Right ventricle myocardium superior (tissue), 1 donor: Measurements from ENCODE around the gene AGPAT1. TPM values are rescaled to one million over a fixed set of nuclear protein-coding genes. Genes with fewer than 3 reads are reported as not detected.
A peak's percentile ranks its signal among the peaks of the same experiment; 100 is the strongest.
"Not testable (repeated sequence)": the region's sequence is repeated elsewhere in the genome, so short reads cannot be mapped to it uniquely, and the experiment has no call there.

Source experiments
- ATAC-seq: fragments of 200-7000 bp; cut with Tn5 transposase; one replicate; pipeline ENCODE4 v1.9.1; 2020; ENCODE audit warnings: mild to moderate bottlenecking; ENCODE audit not compliant: poor library complexity
- DNase-seq: peaks from one replicate; pipeline ENCODE4 v3.0.0-alpha.2; 2020
- intact Hi-C: fragments of 100-400 bp; cut with DNase I; formaldehyde crosslinking; loops from one replicate; pipeline ENCODE4 v1.11.2; 2022
- total RNA-seq: library from RNA; stranded (reverse); fragmentation: NEBNext Ultra II Directional; extraction: Animal tissue kit (Norgen Biotek cat#: 25700); gene quantifications from one replicate; pipeline ENCODE4 v1.2.1, GENCODE V29; 2021
- donor health status: DM: no; HTN: yes; CAD: no; lungs with severe emphysema.

AGPAT1 gene
- total RNA-seq, 1 donor from 2014 or later, result 44.2 TPM

DNA sequence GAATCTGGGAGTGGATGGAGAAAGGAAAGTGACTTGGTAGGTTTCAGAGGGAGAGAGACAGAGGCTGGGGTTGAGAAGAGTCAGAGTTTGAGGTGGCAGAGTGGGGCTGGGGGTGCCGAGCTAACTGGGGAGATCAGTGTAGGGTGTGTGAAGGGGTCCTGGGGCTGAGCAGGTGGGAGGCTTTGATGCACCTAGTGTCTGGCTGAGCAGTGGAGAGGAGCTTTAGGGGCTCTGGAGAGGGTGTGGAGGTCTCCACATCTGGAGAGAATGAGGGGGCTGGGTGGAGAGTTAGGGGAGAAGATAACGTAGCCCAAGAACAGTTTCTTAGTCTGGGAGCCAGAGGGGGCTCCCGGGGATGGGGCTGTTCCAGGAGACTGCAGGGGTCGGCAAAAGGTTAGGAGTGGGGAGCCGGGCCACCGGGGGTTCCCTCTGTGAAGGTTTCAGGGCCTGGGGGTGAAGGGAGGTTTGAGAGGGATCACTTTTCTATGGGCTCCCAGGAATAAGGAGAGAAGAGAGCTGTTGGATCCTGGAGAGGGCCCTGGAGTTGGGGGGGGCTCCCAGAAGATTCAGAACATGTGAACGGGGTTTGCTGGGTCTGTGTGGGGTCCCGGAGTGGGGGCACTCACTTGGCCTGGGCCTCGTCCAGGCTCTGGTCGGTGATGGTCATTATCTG lies 13.3 kb upstream of the AGPAT1 start:
- ATAC-seq (peak; percentile 0), DNase-seq (no peak)
- intact Hi-C loops, result no loop called here

DNA sequence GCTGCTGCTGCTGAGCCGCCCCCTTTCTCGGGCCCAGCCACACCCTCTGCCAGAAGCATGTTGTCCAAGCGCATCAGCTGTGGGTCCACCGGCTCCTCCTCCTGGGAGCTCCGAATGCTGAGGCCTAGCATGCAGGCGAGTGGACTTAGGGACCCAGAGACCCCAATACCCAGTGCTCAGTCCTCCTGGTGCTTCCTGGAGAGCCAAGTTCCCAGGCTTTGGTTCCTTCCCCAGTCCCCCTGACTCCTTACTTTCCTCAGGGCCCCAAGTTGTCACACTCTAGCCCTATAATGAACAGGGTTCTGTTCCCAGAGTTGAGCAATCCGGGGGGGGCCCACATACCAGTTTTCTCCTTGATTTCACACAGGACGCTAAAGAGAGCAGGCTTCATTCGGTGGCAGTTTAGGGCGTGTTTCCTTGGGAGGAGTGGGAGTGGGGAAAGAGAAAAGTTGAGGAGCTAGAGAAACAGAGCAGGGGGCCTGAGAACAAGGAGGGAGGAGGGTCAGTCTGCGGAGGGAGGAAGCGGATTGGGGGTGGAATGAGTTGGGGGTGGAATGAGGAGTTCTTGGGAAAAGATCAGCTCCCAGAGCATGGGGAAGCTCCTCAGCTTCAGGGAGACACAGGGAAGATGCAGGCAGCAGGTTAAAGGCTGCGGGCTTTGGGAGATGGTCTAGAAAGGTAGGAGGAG lies 12.6 kb upstream of the AGPAT1 start:
- intact Hi-C loops, result no loop called here
- ATAC-seq, result no peak
- DNase-seq, result no peak

DNA sequence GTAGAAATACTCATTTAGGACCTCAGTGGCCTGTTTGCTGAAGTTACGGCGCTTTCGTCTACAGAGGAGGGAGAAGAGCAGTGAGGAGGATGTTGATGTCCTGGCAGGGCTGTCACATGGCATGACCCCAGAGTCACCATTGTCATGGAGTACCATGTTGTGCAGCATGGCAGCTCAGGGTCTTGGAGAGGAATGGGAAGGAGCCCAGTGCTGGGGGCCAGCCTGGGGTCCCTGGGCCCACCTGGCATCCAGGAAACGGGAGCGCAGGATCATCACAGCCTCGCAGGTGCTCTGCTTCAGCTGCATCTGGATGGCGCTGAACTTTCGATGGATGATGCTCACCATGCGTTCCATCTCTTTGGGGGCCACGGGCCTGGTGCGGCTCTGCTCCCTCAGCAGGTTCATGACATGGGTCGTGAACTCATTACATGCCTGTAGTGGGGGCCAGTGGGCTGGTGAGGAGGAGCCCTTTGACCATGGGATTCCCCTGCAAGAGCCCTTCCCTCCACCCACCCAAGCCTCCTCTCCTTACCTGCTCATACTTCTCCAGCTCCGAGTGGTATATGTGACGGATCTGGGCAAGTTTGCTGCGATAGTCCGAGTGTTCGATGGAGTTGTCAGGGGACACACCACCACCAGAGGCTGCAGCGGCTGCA lies 12.0 kb upstream of the AGPAT1 start:
- DNase-seq, intact Hi-C loops, ATAC-seq: not testable (repeated sequence)

DNA sequence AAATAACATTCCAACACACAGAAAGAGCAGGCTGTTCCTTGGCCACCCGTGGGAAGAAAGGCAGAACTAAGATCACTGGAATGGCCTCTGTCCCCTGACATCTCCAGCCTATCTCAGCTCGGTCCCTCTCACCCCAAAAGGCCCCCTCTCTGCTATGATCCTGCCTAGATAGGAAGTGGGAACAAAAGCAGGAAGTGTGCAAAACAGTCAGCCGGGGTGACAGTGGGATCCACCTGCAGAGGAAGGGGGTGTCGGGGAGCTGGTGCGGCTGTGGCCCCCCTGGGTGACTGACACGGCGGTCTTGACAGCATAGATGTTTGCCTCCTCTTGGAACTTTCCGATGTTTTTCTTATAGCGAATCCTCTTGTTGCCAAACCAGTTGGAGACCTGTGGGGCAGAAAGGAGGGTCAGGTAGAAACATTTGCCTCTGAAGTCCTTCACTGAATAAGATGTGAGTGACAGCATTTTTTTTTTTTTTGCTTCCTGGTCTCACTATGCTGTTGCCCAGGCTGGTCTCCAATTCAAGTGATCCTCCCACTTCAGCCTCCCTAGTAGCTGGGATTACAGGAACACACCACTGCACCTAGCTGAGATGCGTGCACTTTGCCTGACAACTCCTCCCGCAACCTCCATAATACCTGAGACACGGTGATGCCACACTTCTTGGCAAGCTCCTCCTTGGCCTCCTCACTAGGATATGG lies 11.3 kb upstream of the AGPAT1 start:
- intact Hi-C loops, result no loop called here
- ATAC-seq (no peak), DNase-seq (no peak)

DNA sequence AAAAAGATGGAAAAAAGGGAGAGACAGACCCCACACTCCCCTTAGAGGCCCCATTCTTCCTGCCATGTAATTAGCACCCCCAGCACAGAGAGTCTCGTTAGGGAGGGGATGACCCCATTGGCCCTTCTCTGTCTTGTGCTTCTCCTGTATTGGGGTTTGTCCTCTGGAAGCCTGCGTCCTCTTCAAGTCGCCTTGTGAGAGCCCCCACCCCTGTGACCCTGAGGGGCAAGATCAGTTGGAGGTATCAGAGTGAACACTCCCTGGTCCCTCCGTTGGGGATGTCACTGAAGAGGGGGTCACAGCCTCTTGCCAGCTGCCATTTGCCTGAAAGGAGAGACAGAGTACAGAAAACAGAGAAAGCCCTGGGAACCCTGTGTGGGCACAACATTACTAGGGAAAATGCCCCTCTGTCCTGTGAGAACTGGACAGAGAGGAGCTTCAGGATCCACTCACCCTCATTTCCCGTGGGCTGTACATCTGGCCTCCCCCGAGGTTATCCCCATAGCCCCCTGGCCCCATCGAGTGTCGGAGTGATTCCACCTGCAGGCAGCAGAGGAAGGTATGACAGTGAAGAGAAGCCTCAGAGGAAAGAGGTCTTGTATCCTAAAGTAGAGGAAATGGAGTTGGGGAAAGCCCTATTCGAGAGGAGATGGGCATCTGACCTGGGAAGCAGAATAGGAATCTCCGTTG lies 10.4 kb upstream of the AGPAT1 start:
- ATAC-seq, intact Hi-C loops: not testable (repeated sequence)

DNA sequence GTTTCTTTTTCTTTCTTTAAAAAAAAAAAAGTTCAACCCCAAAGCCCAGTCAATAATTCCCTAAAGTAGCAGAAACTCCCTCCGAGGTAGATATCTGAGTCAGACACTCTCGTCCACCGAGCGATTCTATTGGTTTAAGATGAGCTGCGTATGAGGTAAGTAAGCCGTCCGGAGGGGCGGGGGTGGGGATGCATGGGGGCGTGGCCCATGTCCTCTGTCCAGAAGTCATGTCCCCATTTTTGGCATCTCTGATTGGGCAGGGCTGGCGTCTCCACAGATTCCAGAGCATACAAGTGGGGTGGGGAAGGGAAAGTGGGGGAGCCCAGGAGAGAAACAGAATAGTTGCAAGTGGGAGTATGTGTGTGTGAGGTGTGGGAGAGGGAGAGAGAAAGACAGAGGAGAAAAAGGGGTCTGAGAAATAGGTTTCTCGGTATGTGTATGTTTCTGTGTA lies 9.8 kb upstream of the AGPAT1 start:
- peak; percentile 66 for ATAC-seq
- DNase-seq, result peak; percentile 89
- intact Hi-C loops, result not testable (repeated sequence)

More for the DNA sequence above, 10.4 kb upstream of the AGPAT1 start:
- not testable (repeated sequence) for DNase-seq

DNA sequence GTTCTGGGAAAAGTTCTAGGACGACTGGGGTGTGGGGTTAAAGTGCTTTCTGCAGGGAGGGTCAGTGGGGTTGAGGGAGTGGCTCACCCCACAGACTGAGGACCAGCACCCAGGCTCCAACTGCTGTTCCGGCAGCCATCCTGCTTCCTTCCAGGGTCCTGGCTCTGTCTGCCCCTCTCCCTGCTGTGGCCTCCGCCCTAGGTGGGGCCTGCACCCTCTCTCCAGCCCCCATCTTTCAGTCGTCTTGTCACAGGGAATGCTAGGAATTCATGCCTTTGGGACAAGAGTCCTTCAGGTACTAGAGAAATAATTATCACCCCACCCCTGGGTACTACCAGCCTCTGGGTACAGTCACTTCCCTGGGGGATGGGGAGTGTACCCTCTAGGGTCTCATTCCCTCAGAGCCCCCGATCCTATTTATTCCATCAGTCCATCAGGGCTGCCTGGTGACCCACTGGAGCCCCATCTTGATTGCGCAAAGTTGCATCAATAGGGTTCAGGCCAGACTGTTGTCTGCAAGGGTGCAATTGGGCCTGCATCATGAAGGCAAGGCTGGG lies 8.3 kb upstream of the AGPAT1 start, which contains the start of gene AGER:
AGER (minus strand) TSS at position 170 of the 557 bp plus-strand sequence; CDS start at position 139, 31 bp downstream.
- ATAC-seq (no peak), DNase-seq (no peak)
- intact Hi-C loops, result no loop called here

DNA sequence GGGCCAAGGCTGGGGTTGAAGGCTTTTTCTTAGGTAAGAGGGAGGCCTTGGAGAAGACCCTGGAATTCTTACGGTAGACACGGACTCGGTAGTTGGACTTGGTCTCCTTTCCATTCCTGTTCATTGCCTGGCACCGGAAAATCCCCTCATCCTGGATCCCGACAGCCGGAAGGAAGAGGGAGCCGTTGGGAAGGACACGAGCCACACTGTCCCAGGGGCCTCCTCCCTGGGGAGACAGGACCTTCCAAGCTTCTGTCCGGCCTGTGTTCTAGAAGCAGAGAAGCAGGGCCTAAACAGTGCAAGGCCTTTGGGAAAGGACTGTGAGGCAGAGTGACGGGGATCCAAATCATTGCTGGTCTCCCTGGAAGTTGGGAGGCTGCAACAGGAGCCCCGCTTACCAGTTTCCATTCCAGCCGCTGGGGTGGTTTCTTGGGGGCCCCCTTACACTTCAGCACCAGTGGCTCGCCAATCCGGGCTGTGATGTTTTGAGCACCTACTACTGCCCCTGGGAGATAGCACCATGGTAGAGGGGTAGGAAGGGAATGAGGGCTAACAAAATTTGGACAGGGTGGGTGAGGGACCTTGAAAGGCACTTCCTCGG lies 7.7 kb upstream of the AGPAT1 start:
- intact Hi-C loops, result no loop called here
- no peak for DNase-seq
- no peak for ATAC-seq

DNA sequence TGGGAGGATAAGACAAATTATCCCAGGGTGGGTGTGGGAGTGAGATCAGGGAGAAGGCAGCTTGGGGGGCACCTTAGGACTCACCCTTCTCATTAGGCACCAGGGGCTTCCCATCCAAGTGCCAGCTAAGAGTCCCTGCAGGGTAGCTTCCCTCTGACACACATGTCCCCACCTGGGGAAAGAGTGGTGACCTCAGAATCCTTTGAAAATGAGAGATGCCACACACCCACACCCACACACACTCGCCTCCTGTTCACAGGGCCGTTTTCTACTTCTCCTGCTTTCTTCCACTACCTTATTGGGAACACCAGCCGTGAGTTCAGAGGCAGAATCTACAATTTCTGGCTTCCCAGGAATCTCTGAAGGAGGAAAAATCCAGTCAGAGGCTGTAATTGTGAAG lies 7.1 kb upstream of the AGPAT1 start:
- DNase-seq (no peak), ATAC-seq (no peak)
- intact Hi-C loops, result no loop called here

DNA sequence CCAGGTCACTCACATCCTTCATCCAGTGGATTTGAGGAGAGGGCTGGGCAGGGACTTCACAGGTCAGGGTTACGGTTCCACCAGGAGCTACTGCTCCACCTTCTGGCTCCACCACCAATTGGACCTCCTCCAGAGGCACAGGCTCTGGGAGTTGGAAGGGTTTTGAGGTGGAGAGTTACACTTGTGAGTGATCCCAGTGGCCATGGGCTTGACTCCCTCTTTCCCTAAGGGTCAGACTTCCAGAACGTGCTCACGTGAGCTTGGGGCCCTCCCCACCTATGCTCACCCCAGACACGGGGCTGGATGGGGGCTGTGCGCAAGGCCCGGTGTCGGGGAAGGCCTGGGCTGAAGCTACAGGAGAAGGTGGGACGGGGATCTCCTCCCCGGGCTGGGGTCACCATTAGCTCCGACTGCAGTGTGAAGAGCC lies 6.7 kb upstream of the AGPAT1 start:
- intact Hi-C loops, result no loop called here
- DNase-seq (no peak), ATAC-seq (no peak)

DNA sequence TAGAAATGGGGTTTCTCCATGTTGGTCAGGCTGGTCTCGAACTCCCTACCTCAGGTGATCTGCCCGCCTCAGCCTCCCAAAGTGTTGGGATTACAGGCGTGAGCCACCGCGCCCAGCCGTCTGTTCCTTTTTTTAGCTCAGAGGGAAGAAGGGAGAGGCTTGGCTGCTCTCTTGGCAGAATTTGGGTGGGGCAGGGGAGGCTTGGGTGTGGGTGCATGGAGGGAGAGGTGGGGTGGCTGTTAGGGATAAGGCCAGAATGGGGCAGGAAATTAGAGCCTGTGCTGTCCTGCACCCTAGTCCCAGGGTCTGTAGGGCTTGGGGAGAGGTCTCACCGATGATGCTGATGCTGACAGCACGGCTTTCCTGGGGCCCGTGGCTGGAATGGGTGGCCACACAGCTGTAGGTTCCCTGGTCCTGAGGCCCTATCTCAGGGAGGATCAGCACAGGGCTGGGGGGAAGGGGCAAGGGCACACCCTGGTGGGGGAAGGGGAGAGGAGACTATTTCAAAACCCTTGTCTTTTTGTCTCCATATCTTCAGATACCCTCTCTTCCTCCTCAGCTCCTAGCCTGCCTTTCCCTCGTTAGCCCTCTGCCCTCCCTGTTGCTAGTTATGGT lies 6.1 kb upstream of the AGPAT1 start:
- intact Hi-C loops, result no loop called here
- DNase-seq (no peak), ATAC-seq (no peak)

DNA sequence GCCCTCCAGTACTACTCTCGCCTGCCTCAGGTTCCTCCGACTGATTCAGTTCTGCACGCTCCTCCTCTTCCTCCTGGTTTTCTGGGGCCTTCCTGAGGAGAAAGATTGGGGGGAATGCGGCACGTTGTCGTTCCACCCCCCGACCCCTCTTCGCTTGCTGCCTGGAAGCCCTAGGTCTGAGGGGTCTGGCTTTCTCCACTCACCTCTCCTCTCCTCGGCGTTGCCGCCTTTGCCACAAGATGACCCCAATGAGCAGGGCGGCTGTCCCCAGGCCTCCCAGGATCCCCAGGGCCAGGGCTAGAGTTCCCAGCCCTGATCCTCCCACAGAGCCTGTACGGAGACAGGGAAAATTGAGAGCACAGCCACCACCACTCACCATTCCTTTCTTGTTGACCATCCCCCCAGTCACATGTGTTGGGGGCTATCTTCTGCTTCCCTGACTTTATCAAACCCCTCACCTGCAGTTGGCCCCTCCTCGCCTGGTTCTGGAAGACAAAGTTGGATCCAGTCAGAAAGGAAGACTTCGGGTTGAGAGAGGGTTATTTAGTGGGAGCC lies 5.3 kb upstream of the AGPAT1 start:
- no peak for DNase-seq
- no peak for ATAC-seq
- intact Hi-C loops, result no loop called here

DNA sequence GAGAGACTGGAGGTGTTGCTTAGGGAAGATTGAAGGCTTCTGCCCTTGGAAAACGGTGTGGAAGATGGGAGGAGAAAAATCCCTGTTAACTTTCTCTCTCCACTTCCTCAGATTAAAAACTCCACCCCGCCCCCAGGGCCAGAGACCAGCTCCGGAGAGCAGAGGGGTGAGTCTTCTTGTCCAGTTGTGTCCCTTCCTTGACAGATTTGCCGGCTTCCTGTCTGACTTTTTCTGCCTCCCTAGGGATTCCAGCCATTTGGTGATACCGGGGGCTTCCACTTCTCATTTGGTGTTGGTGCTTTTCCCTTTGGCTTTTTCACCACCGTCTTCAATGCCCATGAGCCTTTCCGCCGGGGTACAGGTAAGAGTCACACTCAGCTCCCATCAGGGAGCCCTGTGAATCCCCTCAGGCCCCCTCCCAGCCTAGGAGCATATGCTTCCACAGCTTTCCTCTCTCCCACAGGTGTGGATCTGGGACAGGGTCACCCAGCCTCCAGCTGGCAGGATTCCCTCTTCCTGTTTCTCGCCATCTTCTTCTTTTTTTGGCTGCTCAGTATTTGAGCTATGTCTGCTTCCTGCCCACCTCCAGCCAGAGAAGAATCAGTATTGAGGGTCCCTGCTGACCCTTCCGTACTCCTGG lies 4.0 kb upstream of the AGPAT1 start:
- no peak for DNase-seq
- ATAC-seq, result no peak
- intact Hi-C loops, result no loop called here

DNA sequence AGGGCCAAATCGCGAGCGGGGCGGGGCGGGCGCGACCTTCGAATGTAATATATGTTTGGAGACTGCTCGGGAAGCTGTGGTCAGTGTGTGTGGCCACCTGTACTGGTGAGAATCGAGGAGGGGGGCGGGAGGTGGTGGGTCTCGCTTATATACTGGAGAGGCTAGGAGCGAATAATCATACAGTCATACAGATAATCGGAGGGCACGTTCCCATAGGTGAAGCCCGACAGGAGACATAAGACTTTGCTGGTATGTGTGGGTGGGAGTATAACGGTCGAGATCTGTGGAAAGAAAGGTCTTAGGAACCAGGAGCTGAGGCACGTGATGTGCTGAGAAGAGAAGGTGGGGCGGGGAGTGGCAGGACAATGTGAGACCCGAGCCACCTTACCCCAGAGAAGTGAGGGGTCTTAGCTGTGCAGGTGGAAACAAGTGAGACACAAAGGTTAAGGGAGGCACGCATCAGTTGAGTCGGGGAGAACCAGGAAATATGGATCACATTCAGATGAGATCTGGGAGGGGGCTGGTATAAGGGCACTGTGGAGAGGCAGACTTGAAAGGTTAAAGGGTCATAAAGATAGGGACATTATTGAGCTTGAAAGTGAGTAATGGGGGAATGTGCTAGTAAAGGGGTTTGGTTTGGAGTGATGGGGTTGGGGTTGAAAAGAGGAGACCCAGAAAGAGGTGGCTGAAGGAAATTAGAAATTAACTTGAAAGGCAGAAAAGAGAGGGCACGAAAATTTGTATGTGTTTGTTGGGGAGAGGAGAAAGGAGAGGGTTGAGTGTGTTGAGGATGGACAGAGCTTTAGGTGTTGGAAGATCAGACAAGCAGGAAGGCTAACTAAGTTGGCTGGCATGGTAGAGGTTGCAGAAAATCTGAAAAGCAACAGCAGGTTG lies 2.9 kb upstream of the AGPAT1 start:
- no peak for DNase-seq
- no peak for ATAC-seq
- intact Hi-C loops, result no loop called here

DNA sequence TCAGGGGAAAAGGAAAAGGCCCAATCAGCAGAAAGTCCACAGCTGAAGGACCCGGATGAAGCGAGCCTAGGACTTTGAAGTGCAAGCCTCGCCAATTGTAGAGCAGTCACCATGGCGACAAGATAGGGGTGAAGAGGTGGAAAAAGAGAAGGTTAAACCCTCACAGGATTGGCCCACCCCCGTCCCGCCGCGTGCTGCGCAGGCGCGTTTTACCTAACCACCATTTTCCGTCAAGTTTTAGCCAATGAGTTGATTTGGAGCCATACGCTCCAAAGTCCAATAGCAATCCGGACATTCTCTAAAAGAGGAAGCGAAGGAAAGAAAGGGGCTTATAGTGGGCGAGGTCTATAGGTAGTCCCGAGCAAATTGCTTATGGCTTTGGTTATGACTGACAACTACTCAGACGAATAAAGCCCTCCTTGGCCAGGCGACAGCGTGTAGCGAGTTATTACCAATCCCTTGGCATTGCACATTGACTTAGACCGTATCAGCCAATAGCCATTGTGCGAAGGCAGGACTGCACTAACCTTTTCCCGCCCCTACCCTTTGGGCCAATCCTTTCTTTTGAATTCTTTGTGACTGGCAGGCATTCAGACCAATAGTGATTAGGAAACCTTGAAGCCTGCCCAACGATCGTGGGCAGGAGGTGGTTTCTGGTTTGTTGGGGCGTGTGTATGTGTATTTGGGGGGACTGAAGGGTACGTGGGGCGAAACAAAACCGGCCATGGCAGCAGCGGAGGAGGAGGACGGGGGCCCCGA lies 2.1 kb upstream of the AGPAT1 start, which contains the start of gene RNF5:
RNF5 (plus strand) TSS at position 618 of the 759 bp plus-strand sequence; CDS start at position 725, 107 bp downstream.
- ATAC-seq (peak; percentile 85), DNase-seq (peak; percentile 95)
- intact Hi-C loops, result no loop called here
